ENCODE results near the gene ST6GALNAC3.

GRCh38 chr1:76501586-76502219 is 427.2 kb downstream of the ST6GALNAC3 start:
- TF ChIP-seq CTCF (IDR thresholded peaks at IDR 0.05) (no peak), POLR2AphosphoS5 (IDR thresholded peaks at IDR 0.05; ENCODE audit: low read depth, low read length) (no peak), TCF7L2 (IDR thresholded peaks at IDR 0.05; ENCODE audit: low read depth, low read length) (no peak)
